COR-L47 (cell line): ENCODE data around the gene BRICD5.

Experiments
- DNase-seq: peaks from one replicate; lab custom pipeline; 2025; lab: John Stamatoyannopoulos, UW

BRICD5 gene

DNA sequence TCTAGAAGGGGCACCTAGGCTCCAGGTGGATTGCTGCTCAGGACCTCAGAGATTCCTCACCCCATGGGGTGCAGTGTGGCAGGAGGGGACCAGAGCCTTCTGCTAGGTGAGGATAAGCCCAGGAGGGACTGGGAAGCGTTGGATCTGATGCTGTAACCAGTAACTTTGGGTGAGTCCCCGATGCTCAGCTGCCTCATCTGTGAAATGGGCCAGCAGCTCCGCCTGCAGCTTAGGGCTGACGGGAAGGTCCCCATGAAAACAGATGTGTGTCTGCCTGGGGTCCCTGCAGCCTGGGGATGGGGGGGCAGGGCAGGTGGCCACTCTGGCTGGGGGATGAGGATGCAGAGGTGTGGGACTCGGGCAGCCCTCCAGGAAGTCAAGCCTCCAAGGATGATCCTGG is 11.6 kb downstream of the BRICD5 start:
- DNase-seq = no peak

DNA sequence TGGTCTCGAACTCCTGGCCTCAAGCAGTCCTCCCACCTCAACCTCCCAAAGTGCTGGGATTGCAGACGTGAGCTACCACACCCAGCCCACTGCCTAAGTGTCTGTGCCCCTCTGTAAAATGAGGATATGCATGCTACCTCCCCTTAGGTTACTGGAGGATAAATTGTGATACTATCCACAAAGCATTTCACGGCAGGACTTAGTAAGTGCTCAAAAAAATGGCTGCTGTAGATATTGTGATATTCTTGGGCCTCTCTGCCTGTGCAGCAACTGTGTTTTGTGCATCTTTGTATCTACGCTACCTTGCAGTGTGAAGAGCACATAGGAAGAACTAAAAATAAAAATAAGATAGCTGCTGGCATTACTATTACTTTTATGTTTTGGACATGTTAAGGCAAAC is 12.4 kb downstream of the BRICD5 start:
- no peak for DNase-seq

DNA sequence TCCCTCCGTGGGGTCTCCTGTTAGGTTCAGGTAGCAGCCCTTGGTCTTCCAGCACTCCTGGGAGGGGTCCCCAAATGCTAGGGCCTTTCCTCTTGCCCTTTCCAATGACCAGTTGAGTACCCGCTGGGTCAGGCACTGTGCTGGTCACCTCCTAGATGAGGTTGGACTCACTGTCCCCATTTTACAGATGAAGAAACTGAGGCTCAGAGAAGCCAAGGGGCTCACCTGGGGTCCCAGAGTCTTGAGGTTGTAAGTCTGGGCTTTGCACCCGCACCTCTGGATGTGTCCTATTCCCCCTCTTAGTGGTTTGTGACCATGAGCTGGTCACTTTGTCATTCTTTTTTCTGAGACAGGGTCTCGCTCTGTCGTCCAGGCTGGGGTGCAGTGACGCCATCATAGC is 12.9 kb downstream of the BRICD5 start:
- no peak for DNase-seq

DNA sequence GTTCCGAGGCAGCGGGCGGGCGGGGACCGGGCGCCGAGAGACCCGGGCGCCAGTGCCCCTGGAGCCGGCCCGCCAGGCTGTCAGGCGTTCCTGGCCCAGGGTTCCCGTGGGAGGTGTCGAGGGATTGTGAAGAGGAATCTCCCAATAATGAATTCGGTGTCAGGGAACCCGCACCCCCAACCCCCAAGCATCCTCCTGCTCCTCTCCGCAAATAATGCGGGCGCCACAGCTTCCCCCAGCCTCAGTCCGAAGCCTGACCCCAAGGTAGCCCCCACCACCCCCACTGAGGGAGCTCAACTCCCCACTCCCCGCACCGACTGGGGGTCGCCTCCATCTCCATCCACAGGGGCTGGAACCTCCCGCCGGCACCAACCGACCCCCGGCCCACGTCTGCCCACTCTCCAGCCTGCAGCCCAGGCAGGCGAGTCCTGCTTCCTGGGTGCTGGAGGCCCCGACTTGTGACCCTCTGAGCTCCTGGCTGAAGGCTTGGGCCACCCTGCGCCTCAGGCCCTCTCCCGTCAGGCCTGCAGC is 13.6 kb downstream of the BRICD5 start:
- DNase-seq = no peak

DNA sequence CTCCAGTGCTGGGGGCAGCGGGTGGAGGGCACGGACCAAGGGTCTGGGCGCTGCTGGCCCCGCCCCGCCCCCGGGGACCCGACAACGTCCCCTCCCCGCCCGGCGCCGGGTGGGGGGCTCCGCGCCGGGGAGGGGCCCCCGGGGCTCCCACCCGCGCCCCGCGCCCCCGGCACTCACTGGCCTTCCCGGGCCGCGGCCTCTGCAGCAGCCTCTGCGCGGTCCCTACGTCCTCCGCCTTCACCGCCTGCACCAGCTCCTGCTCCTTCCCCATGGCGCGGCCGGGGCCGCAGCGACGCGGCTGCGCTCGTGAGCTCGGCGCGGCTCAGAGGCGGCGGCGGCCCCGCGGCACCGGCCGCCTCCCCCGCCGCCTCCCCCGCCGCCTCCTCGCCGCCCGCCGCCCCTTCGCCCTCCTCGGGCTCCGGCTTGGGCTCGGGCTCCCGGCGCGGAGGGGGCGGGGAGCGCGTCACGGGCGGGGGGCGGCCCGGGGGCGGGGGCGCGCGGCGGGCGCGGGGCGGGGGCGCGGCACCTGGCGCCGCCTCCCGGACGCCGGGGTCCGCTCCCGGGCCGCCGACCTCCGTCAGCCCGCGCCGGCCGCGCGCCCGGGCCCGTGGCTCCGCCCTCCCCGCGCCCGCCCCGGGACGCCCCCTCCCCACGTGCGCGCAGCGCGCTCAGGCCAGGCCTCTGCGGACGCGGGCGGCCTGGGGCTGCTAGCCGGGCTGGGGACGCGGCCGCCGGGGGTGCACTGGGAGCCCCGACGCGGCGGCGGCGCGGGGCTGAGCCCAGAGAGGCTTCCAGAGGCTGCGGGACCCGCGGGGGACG is 14.3 kb downstream of the BRICD5 start, which contains the start of gene CASKIN1:
CASKIN1 (minus strand) TSS at position 444 of the 819 bp plus-strand sequence; CDS start at position 271, 173 bp downstream.
- DNase-seq = no peak

DNA sequence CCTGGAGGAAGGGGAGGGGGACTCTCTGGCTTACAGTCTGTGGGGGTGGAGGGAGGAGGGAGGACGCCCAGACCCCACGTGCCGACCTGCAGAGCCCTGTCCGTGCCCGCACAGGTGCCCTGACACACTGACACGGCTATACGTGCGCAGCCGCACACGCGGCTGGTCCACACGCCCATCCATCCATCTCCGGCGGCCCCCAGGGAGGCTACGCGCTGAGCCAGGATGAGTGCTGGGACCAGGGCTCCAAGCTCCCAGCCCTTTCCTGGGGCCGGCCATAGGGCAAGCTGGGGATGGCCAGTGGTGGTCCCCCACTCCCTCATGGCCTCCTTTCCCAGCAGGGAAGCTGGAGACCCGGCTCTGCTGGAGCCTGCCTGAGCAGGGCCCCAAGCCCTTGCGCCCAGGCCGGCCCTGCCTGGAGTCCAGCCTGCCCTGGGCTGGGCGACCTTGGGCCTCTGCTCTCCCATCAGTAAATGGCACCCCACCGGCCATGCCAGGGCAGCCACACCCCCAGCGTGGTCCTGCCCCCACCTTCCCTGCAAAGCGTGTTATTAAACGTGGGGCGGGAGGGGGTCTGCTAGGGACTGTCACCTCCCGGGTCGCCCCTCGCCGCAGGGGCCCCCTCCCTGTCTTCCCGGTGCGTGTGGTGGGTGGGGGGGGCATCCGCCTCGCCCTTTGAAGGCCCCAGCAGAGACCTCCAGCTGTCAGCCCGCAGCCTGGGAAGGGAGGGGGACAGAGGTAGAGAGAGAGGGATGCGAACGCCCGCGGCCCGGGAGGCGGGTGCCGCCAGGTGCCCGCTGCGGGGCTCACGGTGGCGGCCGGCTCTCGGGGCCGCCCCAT is 15.1 kb downstream of the BRICD5 start:
- no peak for DNase-seq

DNA sequence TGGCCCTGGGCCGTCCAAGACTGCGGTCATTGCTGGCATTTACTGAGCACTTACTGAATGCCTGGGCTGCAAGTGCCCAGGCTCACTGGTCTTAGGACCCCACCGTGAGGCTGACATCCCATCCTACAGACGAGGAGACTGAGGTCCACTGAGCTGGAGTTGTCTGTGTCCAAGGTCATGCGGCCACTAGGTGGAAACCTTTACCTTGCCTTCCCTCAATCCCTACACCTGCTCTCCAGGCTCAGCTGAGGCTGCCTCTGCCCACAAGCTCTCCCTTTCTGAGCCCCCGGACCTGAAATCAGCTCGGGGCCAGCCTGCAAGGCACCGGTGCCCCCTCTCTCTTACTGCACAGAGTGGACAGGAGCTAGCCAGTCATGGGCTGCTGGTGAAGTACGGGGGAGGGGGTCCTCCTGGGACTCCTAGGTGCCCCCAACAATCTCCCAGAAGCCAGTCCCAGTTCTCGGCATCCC is 15.8 kb downstream of the BRICD5 start:
- peak; percentile 49 for DNase-seq

DNA sequence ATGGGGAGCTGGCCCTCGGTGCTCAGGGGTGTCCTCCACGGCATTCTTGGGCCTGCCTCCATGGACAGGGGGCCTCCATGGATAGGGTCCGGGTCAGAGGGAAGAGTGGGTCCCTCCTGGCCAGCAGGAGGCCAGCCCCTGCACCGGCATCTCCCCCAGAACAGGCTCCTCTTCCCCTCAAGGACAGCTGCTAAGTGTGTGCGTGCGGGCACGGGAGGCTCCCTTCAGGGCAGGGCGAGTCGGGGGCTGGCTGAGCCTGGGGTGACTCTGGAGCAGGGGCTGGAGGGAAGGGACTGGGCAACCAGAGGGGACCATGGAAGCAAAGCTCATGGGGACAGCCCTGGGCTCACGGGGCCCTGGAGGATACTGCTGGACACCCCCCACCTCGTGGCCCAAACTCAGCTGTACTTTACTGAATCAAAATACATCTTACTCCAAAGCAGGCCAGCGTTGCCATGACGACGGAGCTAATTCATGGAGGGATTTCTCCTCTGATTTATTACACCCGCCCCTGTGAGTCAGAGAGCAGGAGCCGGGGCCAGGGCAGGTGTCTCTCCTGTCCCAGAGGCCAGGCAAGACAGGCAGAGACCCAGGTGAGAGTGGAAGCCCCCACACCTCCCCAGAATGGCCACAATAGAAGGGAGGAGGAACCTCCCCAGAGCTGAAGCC is 16.4 kb downstream of the BRICD5 start:
- DNase-seq = peak; percentile 47

DNA sequence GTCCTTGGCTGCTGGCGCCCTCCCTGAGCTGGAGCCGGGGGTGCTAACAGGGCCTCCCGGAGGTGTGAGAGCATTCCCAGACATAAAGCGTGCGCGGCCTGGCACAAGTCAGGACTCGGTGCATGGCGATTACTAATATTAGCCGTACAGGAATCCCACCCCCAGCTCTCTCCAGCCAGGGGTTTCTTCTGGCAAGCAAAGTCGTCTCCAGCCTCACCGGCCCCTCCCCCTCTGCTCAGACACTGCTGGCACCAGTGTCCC is 19.3 kb downstream of the BRICD5 start:
- DNase-seq = no peak

DNA sequence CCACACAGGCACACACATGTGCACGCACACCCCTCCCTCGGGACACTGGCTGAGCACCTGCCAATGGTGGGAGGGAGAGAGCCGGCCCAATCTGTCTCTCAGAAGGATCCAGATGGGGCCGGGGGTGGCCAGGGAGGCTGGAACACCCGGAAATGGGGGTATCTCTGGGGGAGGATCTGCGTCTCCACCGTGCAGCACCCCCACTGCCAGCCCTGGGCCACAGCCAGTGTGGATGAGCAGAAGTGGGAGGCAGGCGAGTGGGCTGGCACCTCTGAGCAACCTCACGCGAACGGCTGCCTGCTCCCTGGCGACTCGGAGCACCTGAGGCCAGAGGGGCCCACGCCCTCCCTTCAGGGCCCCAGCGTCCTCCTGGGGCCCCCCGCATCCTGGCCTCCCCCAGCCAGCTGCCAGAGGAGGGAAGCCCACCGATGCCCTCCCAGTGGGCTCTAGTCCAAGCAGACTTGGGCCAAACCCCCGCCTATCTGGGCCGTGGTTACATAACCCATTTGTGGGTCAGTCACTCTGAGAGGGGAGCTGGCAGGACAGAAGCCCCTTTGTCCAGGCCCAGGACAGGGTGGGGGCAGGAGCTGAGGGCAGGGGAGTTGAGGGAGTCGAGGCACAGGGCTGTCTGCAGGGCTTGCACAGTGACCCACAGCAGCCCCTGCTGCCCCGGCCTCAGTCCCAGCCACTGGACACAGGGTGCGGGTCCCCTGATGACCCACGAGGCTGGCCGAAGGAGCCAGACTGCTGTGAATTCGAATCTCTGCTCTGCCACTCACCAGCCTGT is 19.8 kb downstream of the BRICD5 start:
- DNase-seq = no peak

DNA sequence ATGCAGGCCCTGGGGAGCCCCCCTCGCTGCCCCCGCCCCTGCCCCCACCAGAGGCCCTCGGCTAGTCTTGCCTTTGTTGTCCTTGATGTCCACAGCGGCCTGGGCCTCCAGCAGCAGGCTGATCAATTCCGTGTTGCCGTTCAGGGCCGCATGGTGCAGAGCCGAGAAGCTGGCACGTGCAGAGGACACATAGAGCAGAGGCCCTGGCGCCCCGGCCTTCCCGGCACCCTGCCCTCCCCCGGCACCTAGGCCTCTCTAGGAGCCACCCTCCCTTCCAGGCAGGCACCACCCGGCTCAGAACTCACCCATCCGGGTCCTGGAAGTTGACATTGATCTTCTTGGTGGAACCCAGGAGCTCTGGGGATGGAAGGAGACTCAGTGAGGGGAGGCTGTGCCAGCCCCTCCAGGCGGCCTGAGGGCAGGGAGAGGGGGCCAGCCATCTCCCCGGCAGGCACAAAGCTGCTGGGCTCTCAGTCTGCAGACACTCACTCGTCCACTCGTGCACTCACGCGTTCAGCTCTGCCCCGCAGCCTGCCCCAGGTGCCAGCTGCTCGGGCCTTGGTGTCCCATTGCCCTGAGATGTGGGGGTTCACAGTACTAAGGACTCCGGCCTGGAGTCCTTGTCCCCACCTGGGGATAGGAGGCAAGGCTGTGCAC is 20.5 kb downstream of the BRICD5 start:
- DNase-seq = no peak

DNA sequence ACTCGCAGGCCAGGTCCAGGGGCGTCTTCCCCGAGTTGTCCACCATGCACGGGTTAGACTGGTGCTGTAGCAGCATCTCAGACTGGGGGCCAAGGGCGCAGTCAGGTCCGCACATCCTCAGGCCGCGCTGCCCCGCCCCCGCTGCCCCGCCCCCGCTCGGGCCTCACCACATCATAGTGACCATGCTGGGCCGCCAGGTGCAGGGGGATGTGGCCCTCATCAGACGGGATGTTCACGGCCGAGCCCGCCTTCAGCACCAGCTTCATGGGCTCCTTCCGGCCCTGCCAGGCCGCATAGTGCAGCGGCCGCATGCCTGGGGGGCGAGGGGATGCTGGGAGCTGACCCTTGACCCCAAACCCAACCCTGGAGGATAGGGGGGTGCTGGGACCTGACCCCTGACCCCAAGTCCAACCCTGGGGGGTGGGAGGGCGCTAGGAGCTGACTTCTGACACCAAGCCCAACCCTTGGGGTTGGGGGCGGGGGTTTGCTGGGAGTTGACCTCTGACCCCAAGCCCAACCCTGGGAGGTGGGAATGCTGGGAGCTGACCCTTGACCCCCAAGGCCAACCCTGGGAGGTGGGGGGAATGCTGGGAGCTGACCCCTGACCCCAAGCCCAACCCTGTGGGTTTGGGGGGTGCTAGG is 21.3 kb downstream of the BRICD5 start:
- no peak for DNase-seq

DNA sequence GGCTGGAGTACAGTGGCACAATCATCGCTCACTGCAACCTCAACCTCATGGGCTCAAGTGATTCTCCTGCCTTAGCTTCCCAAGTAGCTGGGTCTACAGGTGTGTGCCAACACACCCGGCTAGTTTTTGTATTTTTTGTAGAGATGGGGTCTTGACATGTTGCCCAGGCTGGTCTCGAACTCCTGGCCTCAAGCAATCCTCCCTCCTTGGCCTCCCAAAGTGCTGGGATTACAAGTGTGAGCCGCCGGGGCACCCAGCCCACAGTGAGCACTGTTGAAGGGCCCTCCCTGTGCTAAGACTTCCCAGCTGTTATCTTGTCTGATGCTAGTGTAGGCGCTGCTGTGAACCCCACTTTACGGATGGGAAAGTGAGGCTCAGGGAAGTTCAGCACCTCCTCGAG is 22.3 kb downstream of the BRICD5 start:
- no peak for DNase-seq

DNA sequence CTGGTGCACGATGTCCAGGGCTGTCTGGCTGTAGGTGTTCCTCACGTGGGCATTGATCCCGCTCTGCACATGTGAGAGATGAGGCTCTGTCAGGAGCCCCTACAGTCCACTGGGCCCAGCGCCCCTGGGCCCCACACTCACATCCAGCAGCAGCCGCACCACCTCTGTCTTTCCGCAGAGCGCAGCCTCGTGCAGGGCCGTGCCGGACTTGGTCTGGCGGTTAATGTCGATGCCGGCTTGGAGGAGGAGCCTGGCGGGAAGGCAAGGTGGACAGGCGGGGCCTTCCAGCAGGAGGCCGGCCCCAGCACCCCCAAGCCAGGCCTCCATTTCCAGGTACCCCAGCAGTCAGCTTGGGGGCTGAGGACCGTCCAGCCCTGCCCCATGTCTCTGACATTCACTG is 23.5 kb downstream of the BRICD5 start:
- DNase-seq = no peak

DNA sequence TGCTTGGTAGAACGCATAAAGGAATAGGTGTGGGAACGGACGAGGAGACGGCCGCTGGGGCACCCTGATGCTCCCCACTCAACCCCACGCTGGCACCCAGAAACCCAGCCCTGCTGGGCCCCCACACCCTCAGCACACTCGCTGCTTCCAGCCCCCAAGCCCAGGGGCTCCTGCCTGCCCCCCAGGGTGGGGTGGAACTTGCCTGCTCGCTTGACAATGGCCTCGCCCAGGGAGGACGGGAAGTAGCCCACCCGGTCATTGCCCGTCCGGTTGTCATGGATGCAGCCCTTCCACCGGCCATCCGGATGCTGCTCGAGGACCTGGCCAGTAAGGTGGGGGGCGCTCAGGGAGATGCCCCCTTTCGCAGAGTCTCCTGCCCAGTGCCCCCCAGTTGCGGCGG is 24.2 kb downstream of the BRICD5 start:
- no peak for DNase-seq

DNA sequence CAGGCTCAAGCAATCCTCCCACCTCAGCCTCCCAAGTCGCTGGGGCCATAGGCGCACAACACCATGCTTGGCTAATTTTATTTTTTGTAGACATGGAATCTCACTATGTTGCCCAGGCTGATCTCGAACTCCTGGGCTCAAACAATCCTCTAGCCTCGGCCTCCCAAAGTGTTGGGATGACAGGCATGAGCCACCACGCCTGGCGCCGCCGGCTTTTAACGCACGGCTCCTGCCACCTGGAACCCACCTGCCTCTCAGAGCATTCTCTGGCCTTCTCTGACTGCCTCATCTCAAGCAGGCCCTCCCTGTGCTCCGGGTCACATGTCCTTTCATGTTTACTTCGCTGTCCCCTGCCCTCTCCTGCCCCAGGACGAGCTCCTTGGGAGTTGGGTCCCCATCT is 24.6 kb downstream of the BRICD5 start:
- no peak for DNase-seq

DNA sequence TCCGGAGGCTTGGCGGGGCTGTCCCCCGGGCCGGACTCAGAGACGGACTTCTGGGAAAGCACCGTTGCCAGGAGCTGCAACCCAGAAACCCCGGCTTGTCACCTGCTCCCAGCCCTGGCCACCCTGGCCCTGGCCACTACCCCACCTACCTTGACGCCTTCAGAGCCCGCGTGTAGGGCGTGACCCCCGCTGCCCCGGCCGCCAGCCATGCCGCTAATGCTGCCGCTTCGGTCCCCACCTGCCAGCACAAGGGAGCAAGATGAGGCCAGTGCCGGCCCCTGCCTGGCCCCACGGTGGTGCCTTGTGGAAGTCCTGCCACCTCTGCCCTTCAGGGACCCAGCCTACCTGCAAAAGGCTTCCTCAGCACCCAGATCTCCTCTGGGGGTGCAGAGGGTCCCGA is 25.7 kb downstream of the BRICD5 start:
- DNase-seq = no peak

DNA sequence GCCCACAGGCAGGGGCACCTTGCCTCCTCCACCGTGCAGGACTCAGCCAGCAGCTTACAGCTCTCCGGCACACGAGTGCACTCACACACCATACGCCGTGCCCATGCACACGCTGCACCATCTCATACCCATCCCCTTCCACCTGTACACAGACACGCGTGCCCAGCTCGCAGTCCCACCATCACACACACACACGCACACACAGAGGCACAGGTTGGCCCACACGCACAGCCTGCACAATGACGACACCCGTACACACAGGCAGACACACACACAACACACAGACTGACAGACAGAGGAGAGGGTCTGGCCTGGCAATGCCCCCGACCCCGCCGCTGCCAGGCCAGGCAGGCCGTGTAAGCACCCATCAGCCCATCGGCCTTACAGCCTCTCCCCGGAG is 26.3 kb downstream of the BRICD5 start:
- DNase-seq = no peak

DNA sequence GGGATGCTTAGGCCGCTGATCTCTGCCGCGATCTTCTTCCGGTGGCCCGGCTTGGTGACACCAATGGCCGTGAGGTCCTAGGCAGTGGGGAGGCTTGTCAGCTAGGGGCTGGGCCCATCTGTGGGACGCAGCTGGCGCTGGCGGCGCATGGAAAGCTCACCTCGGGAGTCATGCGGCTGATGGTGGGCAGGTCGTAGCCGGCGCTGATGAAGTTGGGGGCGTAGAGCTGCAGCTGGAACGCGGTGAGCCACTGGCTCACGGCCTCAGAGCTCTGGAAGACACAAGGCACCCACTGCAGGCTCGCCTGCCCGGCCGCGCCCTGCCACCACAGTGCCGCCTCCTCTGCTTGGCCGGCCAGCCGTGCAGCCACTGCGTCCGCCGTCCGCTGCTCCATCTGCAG is 27.0 kb downstream of the BRICD5 start:
- DNase-seq = no peak

DNA sequence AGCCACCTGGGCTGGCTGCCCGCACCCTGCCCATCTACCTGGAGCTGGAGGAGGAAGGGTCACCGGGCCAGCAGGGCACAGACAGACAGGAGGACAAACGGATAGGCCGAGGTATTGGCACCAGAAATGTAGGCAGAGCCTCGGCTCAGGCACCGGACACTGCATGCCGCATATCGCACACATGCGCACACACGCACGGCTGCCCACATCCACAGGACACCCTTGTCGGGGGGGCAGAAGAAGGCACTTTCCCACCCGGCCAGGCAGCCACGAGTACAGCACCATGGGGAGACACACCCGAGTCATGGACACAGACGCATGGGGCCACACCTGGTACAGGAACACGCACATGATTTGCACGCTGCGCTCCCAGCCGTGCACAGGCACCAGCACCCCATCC is 28.7 kb downstream of the BRICD5 start:
- DNase-seq = no peak
